OCI-LY1 (cell line): Measurements from ENCODE around the gene ZNF33A.

Experiments used
- H2AFZ ChIP-seq: fragments of 200-600 bp; sonication (generic), shearing (Covaris generic); 2 replicates; pipeline ENCODE4 v1.6.0; 2014; ENCODE audit warnings: antibody characterized with exemption, mild to moderate bottlenecking, low read length
- H3F3A ChIP-seq: fragments of 200-600 bp; sonication (generic), shearing (Covaris generic); 2 replicates; pipeline ENCODE4 v1.6.0; 2014; ENCODE audit warnings: mild to moderate bottlenecking, antibody characterized with exemption, low read length, moderate library complexity; ENCODE audit not compliant: insufficient read depth
- H3K27ac ChIP-seq: fragments of 200-600 bp; sonication (generic); 2 replicates; pipeline ENCODE4 v1.5.1; 2014; ENCODE audit warnings: low read length, mixed run types, mild to moderate bottlenecking, low read depth; ENCODE audit not compliant: poor library complexity, severe bottlenecking
- H3K27me3 ChIP-seq: fragments of 200-600 bp; sonication (generic); 2 replicates; pipeline ENCODE4 v1.6.0; 2014; ENCODE audit warnings: antibody characterized with exemption, mild to moderate bottlenecking, low read length, moderate library complexity; ENCODE audit not compliant: insufficient read depth
- H3K36me3 ChIP-seq: fragments of 200-600 bp; sonication (generic); 2 replicates; pipeline ENCODE4 v1.6.1; 2014; ENCODE audit warnings: mild to moderate bottlenecking, antibody characterized with exemption, low read length, moderate library complexity, mixed read lengths; ENCODE audit not compliant: insufficient read depth
- H3K4me1 ChIP-seq: fragments of 200-600 bp; sonication (generic); 2 replicates; pipeline ENCODE4 v1.5.1; 2014; ENCODE audit warnings: mild to moderate bottlenecking, low read length, moderate library complexity; ENCODE audit not compliant: insufficient read depth, severe bottlenecking
- H3K4me2 ChIP-seq: fragments of 200-600 bp; sonication (generic), shearing (Covaris generic); 2 replicates; pipeline ENCODE4 v1.6.1; 2014; ENCODE audit warnings: low read length
- H3K4me3 ChIP-seq: fragments of 200-600 bp; sonication (generic); 2 replicates; pipeline ENCODE4 v1.5.1; 2014; ENCODE audit warnings: low read length, low read depth, mild to moderate bottlenecking, mixed read lengths; ENCODE audit not compliant: poor library complexity, severe bottlenecking
- H3K79me2 ChIP-seq: fragments of 200-600 bp; shearing (Covaris generic); 2 replicates; pipeline ENCODE4 v1.6.1; 2016; ENCODE audit warnings: mixed run types, low read length, mixed read lengths; ENCODE audit not compliant: insufficient read depth
- H3K9ac ChIP-seq: fragments of 200-600 bp; sonication (generic), shearing (Covaris generic); 2 replicates; pipeline ENCODE4 v1.6.1; 2014; ENCODE audit warnings: mild to moderate bottlenecking, low read length, mixed read lengths
- H3K9me2 ChIP-seq: fragments of 200-600 bp; sonication (generic), shearing (Covaris generic); 2 replicates; pipeline ENCODE4 v1.6.1; 2014; ENCODE audit warnings: low read depth, mild to moderate bottlenecking, low read length, mixed read lengths
- H3K9me3 ChIP-seq: fragments of 200-600 bp; shearing (Covaris generic); 2 replicates; pipeline ENCODE4 v1.6.1; 2014; ENCODE audit warnings: low read length, mixed read lengths
- H4K20me1 ChIP-seq: fragments of 200-600 bp; sonication (generic), shearing (Covaris generic); 2 replicates; pipeline ENCODE4 v1.6.0; 2016; ENCODE audit warnings: mild to moderate bottlenecking, low read length; ENCODE audit not compliant: insufficient read depth
- EZH2 ChIP-seq: fragments of 200-600 bp; sonication (generic), shearing (Covaris generic); IDR thresholded peaks from 2 replicates; pipeline ENCODE4 v1.8.0; 2017; ENCODE audit warnings: borderline replicate concordance, mixed run types, mild to moderate bottlenecking, antibody characterized with exemption, low read length, moderate library complexity, mixed read lengths
- TF ChIP-seq, protein P1 (sequence below): fragments of 200-600 bp; sonication (generic), shearing (Covaris generic); IDR thresholded peaks from 2 replicates; pipeline ENCODE4 v1.5.1; 2017; ENCODE audit warnings: mild to moderate bottlenecking, antibody characterized with exemption, low read length, moderate library complexity, mixed read lengths

ZNF33A gene

DNA sequence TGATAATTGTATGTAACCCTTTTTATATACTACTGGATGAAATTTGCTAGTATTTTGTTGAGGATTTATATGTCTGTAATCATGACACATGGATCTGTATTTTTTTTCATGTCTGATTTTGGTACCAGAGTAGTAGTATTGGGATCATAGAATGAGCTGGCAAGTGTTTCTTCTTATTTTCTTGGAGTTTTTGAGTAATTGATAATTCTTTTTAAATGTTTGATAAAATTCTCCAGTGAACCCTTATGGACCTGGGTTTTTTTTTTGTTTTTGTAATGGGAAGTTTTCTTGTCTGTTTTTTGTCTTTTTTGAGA lies 28.4 kb downstream of the ZNF33A start:
- H3K4me1 ChIP-seq = peaks cover 11% of the 10 kb centered on the region
- no peak overlapping the region for H3K9ac ChIP-seq

DNA sequence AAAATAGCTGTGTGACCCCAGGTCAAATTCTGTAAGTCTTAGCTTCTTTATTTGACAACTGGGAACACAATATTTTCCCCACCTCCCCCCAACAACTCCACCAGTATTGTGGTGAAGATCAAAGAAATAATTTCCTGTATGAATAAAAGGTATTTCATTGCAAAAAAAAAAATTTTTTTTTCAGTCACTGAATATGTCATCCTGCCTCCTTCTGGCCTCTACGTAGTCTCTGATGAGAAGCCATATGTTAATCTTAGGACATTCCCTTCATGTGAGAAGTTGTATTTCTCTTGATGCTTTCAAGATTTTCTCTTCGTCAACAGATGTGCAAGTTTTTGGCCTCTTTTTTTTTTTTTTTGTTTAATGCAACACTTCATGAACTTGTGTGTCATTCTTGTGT lies 33.0 kb downstream of the ZNF33A start:
- Histone ChIP-seq H3K4me1 (peaks cover 5% of the 10 kb centered on the region), H3K9me2 (no peaks in the 10 kb centered on the region), H3K4me2 (no peak overlapping the region), H3K79me2 (no peaks in the 10 kb centered on the region), H3K9me3 (no peaks in the 10 kb centered on the region), H3F3A (no peaks in the 10 kb centered on the region), H3K9ac (no peak overlapping the region), H3K4me3 (no peak overlapping the region), H3K36me3 (peaks cover 82% of the 10 kb centered on the region), H4K20me1 (no peaks in the 10 kb centered on the region), H3K27me3 (no peaks in the 10 kb centered on the region), H2AFZ (no peak overlapping the region), H3K27ac (no peak overlapping the region)
- no peak for TF ChIP-seq EZH2
- TF ChIP-seq, protein P1, sequence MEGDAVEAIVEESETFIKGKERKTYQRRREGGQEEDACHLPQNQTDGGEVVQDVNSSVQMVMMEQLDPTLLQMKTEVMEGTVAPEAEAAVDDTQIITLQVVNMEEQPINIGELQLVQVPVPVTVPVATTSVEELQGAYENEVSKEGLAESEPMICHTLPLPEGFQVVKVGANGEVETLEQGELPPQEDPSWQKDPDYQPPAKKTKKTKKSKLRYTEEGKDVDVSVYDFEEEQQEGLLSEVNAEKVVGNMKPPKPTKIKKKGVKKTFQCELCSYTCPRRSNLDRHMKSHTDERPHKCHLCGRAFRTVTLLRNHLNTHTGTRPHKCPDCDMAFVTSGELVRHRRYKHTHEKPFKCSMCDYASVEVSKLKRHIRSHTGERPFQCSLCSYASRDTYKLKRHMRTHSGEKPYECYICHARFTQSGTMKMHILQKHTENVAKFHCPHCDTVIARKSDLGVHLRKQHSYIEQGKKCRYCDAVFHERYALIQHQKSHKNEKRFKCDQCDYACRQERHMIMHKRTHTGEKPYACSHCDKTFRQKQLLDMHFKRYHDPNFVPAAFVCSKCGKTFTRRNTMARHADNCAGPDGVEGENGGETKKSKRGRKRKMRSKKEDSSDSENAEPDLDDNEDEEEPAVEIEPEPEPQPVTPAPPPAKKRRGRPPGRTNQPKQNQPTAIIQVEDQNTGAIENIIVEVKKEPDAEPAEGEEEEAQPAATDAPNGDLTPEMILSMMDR = no peak

More for the DNA sequence above, 28.4 kb downstream of the ZNF33A start:
- Histone ChIP-seq H3K79me2 (no peaks in the 10 kb centered on the region), H3K4me3 (peak overlapping the region; percentile 42), H3K4me2 (peak overlapping the region; percentile 28), H3K27me3 (no peaks in the 10 kb centered on the region), H3K9me2 (no peaks in the 10 kb centered on the region), H4K20me1 (no peaks in the 10 kb centered on the region), H3K27ac (peak overlapping the region; percentile 9), H3K36me3 (peaks cover 78% of the 10 kb centered on the region), H3F3A (no peaks in the 10 kb centered on the region), H2AFZ (no peak overlapping the region), H3K9me3 (no peaks in the 10 kb centered on the region)
- no peak for TF ChIP-seq EZH2
- TF ChIP-seq, protein P1 = no peak

DNA sequence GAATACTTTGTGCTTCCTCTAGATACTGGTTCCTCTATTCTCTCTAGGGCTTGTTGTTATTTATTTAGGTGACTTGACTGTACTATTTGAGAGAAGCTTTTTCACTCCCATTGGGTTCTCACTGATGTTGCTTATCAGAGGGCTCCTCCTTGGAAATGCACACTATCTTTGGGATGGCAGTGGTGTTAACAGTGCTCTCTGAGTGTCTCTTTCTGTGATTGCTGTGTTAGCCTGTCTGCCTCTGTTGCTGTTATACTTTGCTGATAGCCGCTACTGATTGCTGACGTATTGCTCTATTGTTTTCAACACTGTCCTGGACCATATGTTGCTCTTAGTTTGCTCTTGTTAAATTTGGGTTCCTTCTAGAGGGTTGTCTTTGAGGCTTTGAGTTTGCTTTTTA lies 34.7 kb downstream of the ZNF33A start:
- H3K36me3 ChIP-seq = peaks cover 84% of the 10 kb centered on the region
- no peak for TF ChIP-seq EZH2
- TF ChIP-seq, protein P1 = no peak
- H3K79me2 ChIP-seq = no peaks in the 10 kb centered on the region

More for the DNA sequence above, 34.7 kb downstream of the ZNF33A start:
- no peaks in the 10 kb centered on the region for H3F3A ChIP-seq
- no peaks in the 10 kb centered on the region for H4K20me1 ChIP-seq
- no peaks in the 10 kb centered on the region for H3K27me3 ChIP-seq
- H3K4me1 ChIP-seq = no peaks in the 10 kb centered on the region
- H3K27ac ChIP-seq = no peak overlapping the region
- H3K4me2 ChIP-seq = no peak overlapping the region
- H2AFZ ChIP-seq = no peak overlapping the region
- H3K9ac ChIP-seq = no peak overlapping the region
- no peaks in the 10 kb centered on the region for H3K9me2 ChIP-seq
- H3K9me3 ChIP-seq = no peaks in the 10 kb centered on the region
- H3K4me3 ChIP-seq = no peak overlapping the region
